B cell (primary cell): ENCODE data around the gene IL1RAPL1.

Experiments
- EZH2 ChIP-seq: IDR thresholded peaks from 2 replicates; pipeline ENCODE4 v1.6.1; 2012; ENCODE audit warnings: borderline replicate concordance, low read depth, mild to moderate bottlenecking, moderate library complexity, low read length; ENCODE audit not compliant: insufficient read depth, poor library complexity, severe bottlenecking
- TF ChIP-seq, protein P1 (sequence below): fragments of 200-600 bp; IDR thresholded peaks from one replicate; pipeline ENCODE4 v1.8.0; 2022; ENCODE audit warnings: antibody characterized with exemption, mild to moderate bottlenecking

DNA sequence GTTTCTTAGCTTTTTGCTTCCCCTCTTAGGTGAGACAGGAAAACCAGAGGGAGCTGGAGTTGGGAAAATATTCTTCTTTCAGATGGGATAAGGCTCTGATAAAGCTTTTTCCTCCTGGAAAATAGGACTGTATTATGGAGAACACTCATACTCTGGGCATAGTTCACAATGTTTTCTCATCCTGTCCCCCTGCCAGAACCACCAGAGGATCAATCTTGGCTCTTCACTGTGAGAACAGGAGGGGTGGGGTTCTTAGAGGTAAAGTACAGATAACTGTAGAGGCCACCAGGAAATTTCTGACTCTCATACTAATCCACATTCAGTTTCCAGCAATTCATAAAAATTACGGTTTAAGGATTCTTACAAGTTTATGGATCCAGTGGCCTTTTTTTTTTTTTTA, 966.3 kb downstream of the IL1RAPL1 start:
- TF ChIP-seq, protein P1, sequence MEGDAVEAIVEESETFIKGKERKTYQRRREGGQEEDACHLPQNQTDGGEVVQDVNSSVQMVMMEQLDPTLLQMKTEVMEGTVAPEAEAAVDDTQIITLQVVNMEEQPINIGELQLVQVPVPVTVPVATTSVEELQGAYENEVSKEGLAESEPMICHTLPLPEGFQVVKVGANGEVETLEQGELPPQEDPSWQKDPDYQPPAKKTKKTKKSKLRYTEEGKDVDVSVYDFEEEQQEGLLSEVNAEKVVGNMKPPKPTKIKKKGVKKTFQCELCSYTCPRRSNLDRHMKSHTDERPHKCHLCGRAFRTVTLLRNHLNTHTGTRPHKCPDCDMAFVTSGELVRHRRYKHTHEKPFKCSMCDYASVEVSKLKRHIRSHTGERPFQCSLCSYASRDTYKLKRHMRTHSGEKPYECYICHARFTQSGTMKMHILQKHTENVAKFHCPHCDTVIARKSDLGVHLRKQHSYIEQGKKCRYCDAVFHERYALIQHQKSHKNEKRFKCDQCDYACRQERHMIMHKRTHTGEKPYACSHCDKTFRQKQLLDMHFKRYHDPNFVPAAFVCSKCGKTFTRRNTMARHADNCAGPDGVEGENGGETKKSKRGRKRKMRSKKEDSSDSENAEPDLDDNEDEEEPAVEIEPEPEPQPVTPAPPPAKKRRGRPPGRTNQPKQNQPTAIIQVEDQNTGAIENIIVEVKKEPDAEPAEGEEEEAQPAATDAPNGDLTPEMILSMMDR, result no peak
- TF ChIP-seq EZH2, result no peak
